SU-DHL-6 (cell line): ENCODE data around the gene MCEE.

Source experiments
- CTCF ChIP-seq: fragments of 200-600 bp; sonication (generic); IDR thresholded peaks from one replicate; pipeline ENCODE4 v1.5.1; 2017; ENCODE audit warnings: antibody characterized with exemption, mild to moderate bottlenecking, low read length, moderate library complexity; ENCODE audit not compliant: insufficient read depth, poor library complexity, severe bottlenecking
- EZH2phosphoT487 ChIP-seq: fragments of 200-600 bp; sonication (generic), shearing (Covaris generic); conservative IDR thresholded peaks from 2 replicates; pipeline ENCODE4 v1.6.1; 2018; ENCODE audit warnings: mild to moderate bottlenecking, antibody characterized with exemption, low read length, moderate library complexity, mixed read lengths

- TF ChIP-seq CTCF (no peak), EZH2phosphoT487 (no peak)
Measured at GRCh38 chr2:71136174-71136573, 6.1 kb upstream of the MCEE start.
